AG04450 (cell line): ENCODE measurements around the gene PLAU. TPM values are rescaled to one million over a fixed set of nuclear protein-coding genes. Genes with fewer than 3 reads are reported as not detected.

Source experiments
- CTCF ChIA-PET: fragments of 300-600, 350-600 bp; formaldehyde crosslinking; extraction: SDS; loops from one replicate; lab custom pipeline; 2022; ENCODE audit warnings: antibody characterized with exemption, inconsistent platforms; lab: Charles Lee
- POLR2A ChIA-PET: fragments of 350-600 bp; formaldehyde crosslinking; extraction: SDS; loops from one replicate; lab custom pipeline; 2021; ENCODE audit warnings: antibody characterized with exemption, inconsistent platforms; lab: Yijun Ruan, JAX
- DNase-seq: peaks from one replicate; pipeline ENCODE4 v3.0.0-alpha.2; 2011; ENCODE audit warnings: low read depth, low spot score
- H3K27ac ChIP-seq: one replicate; pipeline ENCODE4 v1.5.1; 2012; ENCODE audit warnings: low read depth, low read length, control low read depth
- H3K27me3 ChIP-seq: one replicate; pipeline ENCODE4 v1.6.0; 2012; ENCODE audit warnings: low read length; ENCODE audit not compliant: control insufficient read depth, insufficient read depth
- H3K4me3 ChIP-seq: 2 replicates; pipeline ENCODE4 v1.5.1; 2011; ENCODE audit warnings: mild to moderate bottlenecking, low read depth, low read length, control low read depth
- H3K9me3 ChIP-seq: 2 replicates; pipeline ENCODE4 v1.5.1; 2012; ENCODE audit warnings: low read length; ENCODE audit not compliant: control insufficient read depth, insufficient read depth
- polyA plus RNA-seq: library from polyadenylated mRNA; depleted of rRNA; stranded (reverse); fragments of >200 nt; gene quantifications from 2 replicates; pipeline ENCODE4 v1.2.3, GENCODE V29; 2011
- TF ChIP-seq, protein P1 (sequence below): IDR thresholded peaks from 2 replicates; pipeline ENCODE4 v1.5.1; 2011; ENCODE audit warnings: low read depth, low read length, control low read depth, inconsistent platforms

Gene PLAU
- polyA plus RNA-seq, 1 experiment: 241 TPM

GRCh38 chr10:73910401-73910763 is 550 bp upstream of the PLAU start:
- CTCF ChIA-PET: interaction anchor here (0.6 to 1.5 kb wide), 5 partner anchors 12 to 1935 kb away, joined by 3 to 4 read pairs (median 3); no protein-coding TSS in a partner anchor
- Histone ChIP-seq H3K9me3 (no peaks in the 10 kb centered on the region), H3K27ac (peak overlapping the region; percentile 52), H3K27me3 (no peaks in the 10 kb centered on the region), H3K4me3 (peak overlapping the region; percentile 85)
- POLR2A ChIA-PET: interaction anchor here (1.0 to 6.2 kb wide), 3 partner anchors 18 to 89 kb away, joined by 3 to 81 read pairs (median 23); no protein-coding TSS in a partner anchor
- no peak for DNase-seq
- TF ChIP-seq, protein P1, sequence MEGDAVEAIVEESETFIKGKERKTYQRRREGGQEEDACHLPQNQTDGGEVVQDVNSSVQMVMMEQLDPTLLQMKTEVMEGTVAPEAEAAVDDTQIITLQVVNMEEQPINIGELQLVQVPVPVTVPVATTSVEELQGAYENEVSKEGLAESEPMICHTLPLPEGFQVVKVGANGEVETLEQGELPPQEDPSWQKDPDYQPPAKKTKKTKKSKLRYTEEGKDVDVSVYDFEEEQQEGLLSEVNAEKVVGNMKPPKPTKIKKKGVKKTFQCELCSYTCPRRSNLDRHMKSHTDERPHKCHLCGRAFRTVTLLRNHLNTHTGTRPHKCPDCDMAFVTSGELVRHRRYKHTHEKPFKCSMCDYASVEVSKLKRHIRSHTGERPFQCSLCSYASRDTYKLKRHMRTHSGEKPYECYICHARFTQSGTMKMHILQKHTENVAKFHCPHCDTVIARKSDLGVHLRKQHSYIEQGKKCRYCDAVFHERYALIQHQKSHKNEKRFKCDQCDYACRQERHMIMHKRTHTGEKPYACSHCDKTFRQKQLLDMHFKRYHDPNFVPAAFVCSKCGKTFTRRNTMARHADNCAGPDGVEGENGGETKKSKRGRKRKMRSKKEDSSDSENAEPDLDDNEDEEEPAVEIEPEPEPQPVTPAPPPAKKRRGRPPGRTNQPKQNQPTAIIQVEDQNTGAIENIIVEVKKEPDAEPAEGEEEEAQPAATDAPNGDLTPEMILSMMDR: no peak

GRCh38 chr10:73911553-73912004 is 647 bp downstream of the PLAU start:
- CTCF ChIA-PET: no interaction called here
- Histone ChIP-seq H3K4me3 (peak overlapping the region; percentile 85), H3K27me3 (no peaks in the 10 kb centered on the region), H3K9me3 (peaks cover 6% of the 10 kb centered on the region), H3K27ac (peak overlapping the region; percentile 61)
- TF ChIP-seq, protein P1: no peak
- POLR2A ChIA-PET: interaction anchor here (1.1 to 6.2 kb wide), 3 partner anchors 8 to 24 kb away, joined by 3 to 81 read pairs (median 23); no protein-coding TSS in a partner anchor
- no peak for DNase-seq

GRCh38 chr10:73914036-73914435 is 3.1 kb downstream of the PLAU start:
- ChIA-PET CTCF (interaction anchor here (0.9 to 2.1 kb wide), 2 partner anchors 27 to 34 kb away, joined by 4 to 7 read pairs; no protein-coding TSS in a partner anchor), POLR2A (interaction anchor here (0.9 kb wide), 1 partner anchor 52 kb away, joined by 4 read pairs; no protein-coding TSS in a partner anchor)
- TF ChIP-seq, protein P1: no peak
- Histone ChIP-seq H3K4me3 (peak overlapping the region; percentile 85), H3K27me3 (no peaks in the 10 kb centered on the region), H3K27ac (no peak overlapping the region), H3K9me3 (peaks cover 14% of the 10 kb centered on the region)
- no peak for DNase-seq

- DNase-seq: no peak
- Histone ChIP-seq H3K27ac (peak overlapping the region; percentile 22), H3K9me3 (peaks cover 21% of the 10 kb centered on the region), H3K4me3 (peak overlapping the region; percentile 85), H3K27me3 (no peaks in the 10 kb centered on the region)
- CTCF ChIA-PET: interaction anchor here (2.1 kb wide), 1 partner anchor 25 kb away, joined by 7 read pairs; no protein-coding TSS in a partner anchor
- POLR2A ChIA-PET: interaction anchor here (0.7 to 2.3 kb wide), 2 partner anchors 9 to 36 kb away, joined by 3 to 6 read pairs; no protein-coding TSS in a partner anchor
- TF ChIP-seq, protein P1: no peak
Observed at GRCh38 chr10:73915206-73915851, 4.4 kb downstream of the PLAU start.
